SK-N-SH (cell line): ENCODE measurements around the gene MFNG.

Experiments used
- CTCF ChIP-seq: fragments of 200-600 bp; sonication (generic); IDR thresholded peaks from 2 replicates; pipeline ENCODE4 v1.6.1; 2017; ENCODE audit warnings: antibody characterized with exemption, mild to moderate bottlenecking, moderate library complexity
- EP300 ChIP-seq, 2 experiments: IDR thresholded peaks; 2 replicates each; pipeline versions ENCODE4 v1.4.0 to v1.6.1; 2012; ENCODE audit warnings: borderline replicate concordance in 1 of 2, low read depth in 1 of 2, low read length in 1 of 2
- MAX ChIP-seq: IDR thresholded peaks from 2 replicates; pipeline ENCODE4 v1.4.0; 2012; ENCODE audit warnings: low read depth
- RAD21 ChIP-seq: IDR thresholded peaks from 2 replicates; pipeline ENCODE4 v1.6.1; 2012; ENCODE audit warnings: mild to moderate bottlenecking, low read length

- TF ChIP-seq MAX (no peak), CTCF (no peak), EP300 (IDR thresholded peaks at IDR 0.05; ENCODE audit: borderline replicate concordance in 1 of 2, low read depth in 1 of 2, low read length in 1 of 2) (no peak), RAD21 (no peak)
Measured at GRCh38 chr22:37430941-37431340, 55.2 kb downstream of the MFNG start.
